Jurkat, Clone E6-1 (cell line): ENCODE data around the gene MZF1.
A peak's percentile ranks its signal among the peaks of the same experiment; 100 is the strongest.

Experiments
- DNase-seq: peaks from one replicate; pipeline ENCODE4 v3.0.0-alpha.2; 2011; ENCODE audit warnings: low read depth, low spot score
- H3K4me3 ChIP-seq: 2 replicates; pipeline ENCODE4 v1.5.1; 2011; ENCODE audit warnings: mild to moderate bottlenecking, low read length, control low read depth, moderate library complexity

Gene MZF1

GRCh38 chr19:58557221-58558065 lies 15.7 kb downstream of the MZF1 start:
- peak overlapping the region; percentile 99 for H3K4me3 ChIP-seq
- DNase-seq, result no peak

GRCh38 chr19:58556622-58557220 lies 16.4 kb downstream of the MZF1 start:
- DNase-seq, result no peak
- peak overlapping the region; percentile 99 for H3K4me3 ChIP-seq

- no peak for DNase-seq
- no peak overlapping the region for H3K4me3 ChIP-seq
These were observed 17.1 kb downstream of the MZF1 start for GRCh38 chr19:58555920-58556621.

GRCh38 chr19:58555369-58555885 lies 17.7 kb downstream of the MZF1 start:
- DNase-seq, result no peak
- peak overlapping the region; percentile 85 for H3K4me3 ChIP-seq

GRCh38 chr19:58554494-58555368 lies 18.4 kb downstream of the MZF1 start, which contains the start of gene CHMP2A:
Gene CHMP2A, minus strand, starts transcription at chr19:58555105. Its CDS starts 893 bp downstream, at chr19:58554212.
- peak; percentile 90 for DNase-seq
- H3K4me3 ChIP-seq, result peak within 1 kb of the TSS; percentile 85

GRCh38 chr19:58553799-58554493 lies 19.2 kb downstream of the MZF1 start:
- DNase-seq, result no peak
- H3K4me3 ChIP-seq, result peak overlapping the region; percentile 85

GRCh38 chr19:58552655-58553054 lies 20.5 kb downstream of the MZF1 start:
- no peak for DNase-seq
- no peak overlapping the region for H3K4me3 ChIP-seq

- no peak for DNase-seq
- H3K4me3 ChIP-seq, result no peak overlapping the region
These were observed 21.3 kb downstream of the MZF1 start for GRCh38 chr19:58551577-58552471.

- no peak for DNase-seq
- no peak overlapping the region for H3K4me3 ChIP-seq
These were observed 22.0 kb downstream of the MZF1 start for GRCh38 chr19:58551123-58551497.

- DNase-seq, result no peak
- H3K4me3 ChIP-seq, result no peak overlapping the region
These were observed 22.6 kb downstream of the MZF1 start for GRCh38 chr19:58550362-58551122.

- no peak overlapping the region for H3K4me3 ChIP-seq
- DNase-seq, result no peak
These were observed 23.3 kb downstream of the MZF1 start for GRCh38 chr19:58549664-58550361.

- no peak overlapping the region for H3K4me3 ChIP-seq
- DNase-seq, result no peak
These were observed 24.1 kb downstream of the MZF1 start for GRCh38 chr19:58548859-58549663.

GRCh38 chr19:58547323-58548312 lies 25.5 kb downstream of the MZF1 start:
- no peak for DNase-seq
- no peak overlapping the region for H3K4me3 ChIP-seq

- peak overlapping the region; percentile 87 for H3K4me3 ChIP-seq
- DNase-seq, result no peak
These were observed 27.1 kb downstream of the MZF1 start for GRCh38 chr19:58546019-58546530.
